ENCODE results near the gene NSD1.
A peak's percentile ranks its signal among the peaks of the same experiment; 100 is the strongest.

NSD1 gene

DNA sequence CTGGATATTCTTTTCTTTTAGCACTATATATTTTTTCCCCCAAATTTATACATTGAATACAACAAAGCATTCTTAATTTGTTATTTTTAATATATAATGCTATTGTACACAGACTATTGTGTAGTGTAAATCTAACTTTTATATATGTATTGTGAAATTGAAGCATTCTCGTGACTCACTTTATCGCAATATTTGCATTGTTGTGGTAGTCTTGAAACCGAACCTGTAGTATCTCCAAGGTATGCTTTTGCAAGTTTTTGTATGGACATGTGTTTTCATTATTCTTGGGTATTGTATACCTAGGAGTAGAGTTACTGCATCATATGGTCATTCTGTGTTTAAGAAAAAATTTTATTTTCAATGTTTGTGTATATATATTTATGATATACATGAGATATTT is 49.6 kb downstream of the NSD1 start:
- DNase-seq: no peak

DNA sequence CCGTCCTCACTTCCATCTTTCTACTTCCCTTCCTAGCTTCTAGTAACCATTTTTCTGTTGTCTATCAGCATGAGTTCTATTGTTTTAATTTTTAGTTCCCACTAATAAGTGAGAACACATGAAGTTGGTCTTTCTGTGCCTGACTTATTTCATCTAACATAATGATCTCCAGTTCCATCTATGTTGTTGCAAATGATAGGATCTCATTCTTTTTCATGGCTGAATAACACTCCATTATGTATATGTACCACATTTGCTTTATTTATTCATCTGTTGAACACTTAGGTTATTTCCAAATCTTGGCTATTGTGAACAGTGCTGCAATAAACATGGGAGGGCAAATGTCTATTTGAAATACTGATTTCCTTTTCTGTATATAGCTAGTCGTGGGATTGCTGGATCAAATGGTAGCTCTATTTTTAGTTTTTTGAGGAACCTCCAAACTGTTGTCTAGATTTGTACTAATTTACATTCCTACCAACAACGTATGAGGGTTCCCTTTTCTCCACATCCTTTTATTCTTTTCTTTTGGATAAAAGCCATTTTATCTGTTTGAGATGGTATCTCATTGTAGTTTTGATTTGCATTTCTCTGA is 50.3 kb downstream of the NSD1 start:
- no peak for DNase-seq

DNA sequence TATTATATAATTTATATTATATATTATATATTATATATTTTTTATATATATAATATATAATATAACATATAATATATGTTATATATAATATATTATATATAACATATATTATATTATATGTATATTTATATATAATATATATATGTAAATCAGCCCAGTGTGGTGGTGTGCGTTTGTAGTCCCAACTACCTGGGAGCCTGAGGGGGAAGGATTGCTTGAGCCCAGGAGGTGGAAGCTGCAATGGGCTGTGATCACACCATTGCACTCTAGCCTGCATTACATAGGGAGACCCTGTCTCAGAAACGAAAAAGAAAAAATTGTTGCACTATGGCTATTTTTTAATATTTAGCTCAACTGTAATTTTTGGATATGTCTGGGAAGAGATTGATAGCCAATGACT is 52.4 kb downstream of the NSD1 start:
- DNase-seq: no peak

DNA sequence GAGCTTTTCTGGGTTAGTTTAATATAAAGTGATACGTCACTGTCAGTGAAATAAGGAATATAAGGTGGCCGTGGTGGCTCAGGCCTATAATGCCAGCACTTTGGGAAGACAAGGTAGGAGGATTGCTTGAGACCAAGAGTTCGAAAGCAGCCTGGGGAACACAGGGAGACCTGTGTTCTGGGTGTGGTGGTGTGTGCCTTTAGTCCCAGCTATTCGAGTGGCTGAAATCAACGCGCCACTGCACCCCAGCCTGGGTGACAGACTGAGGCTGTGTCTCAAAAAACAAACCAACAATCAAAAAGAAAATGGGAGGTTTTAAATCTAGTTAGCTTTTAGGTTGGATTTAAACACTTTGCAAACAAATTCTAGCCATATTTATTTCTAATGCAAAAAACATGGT is 53.1 kb downstream of the NSD1 start:
- DNase-seq: no peak

DNA sequence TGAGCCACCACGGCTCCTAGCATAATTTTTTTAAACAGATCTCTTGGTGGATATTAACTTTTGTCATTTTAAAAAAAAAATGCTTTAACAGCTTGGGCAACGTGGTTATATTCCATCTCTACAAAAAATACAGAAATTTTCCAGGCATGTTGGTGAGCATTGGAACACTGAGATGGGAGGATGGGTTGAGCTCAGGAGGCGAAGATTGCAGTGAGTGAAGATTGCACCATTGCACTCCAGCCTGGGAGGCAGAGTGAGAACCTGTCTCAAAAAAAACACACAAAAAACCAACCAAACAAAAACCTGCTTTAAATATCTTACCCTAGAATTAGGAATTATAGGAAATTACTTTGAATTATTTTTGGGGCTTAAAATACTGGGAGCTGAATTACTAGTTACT is 55.2 kb downstream of the NSD1 start:
- DNase-seq: no peak

DNA sequence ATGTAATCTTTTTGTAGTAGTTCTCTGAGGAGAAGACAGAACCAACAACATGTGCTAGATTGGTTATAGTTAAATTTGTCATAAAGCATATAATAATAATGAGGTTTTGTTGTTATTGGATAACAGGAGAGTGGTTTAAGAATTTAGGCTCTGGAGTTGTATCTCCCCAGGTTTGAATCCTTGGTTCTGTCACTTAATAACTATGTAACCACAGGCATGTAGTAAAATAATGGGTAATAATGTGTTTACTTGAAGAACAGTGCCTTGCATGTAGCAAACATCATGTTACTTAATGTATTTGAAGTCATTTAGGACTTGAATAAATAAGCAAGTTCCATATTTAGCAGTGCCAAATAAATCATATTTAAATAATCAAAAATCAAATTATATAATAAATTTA is 55.8 kb downstream of the NSD1 start:
- DNase-seq: peak; percentile 52

DNA sequence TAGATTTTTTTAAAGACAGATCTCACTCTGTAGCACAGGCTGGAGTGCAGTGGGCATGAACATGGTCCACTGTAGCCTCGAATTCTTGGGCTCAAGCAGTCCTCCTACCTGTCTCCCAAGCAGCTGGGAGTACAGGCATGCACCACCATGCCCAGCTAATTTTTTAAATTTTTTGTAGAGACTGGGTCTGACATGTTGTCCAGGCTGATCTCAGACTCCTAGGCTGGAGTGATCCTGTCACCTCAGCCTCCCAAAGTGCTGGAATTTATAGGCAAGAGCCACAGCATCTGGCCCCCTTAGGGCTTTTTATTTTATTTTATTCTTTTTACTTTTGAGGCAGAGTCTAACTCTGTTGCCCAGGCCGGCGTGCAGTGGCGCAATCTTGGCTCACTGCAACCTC is 56.4 kb downstream of the NSD1 start:
- DNase-seq: peak; percentile 28

DNA sequence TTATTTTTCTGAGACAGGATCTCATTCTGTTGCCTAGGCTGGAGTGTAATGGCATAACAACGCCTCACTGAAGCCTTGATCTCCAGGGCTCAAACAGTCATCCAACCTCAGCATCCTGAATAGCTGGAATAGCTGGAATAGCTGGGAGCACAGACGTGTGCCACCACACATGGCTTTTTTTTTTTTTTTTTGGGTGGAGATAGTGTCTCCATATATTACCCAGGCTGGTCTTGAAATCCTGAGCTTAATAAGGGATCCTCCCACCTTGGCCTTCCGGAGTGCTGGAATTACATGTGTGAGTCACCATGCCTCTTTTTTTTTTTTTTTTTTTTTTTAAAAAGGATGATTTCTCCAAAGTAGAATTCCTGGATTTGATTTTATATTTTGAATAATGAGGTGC is 60.7 kb downstream of the NSD1 start:
- peak; percentile 99 for DNase-seq

DNA sequence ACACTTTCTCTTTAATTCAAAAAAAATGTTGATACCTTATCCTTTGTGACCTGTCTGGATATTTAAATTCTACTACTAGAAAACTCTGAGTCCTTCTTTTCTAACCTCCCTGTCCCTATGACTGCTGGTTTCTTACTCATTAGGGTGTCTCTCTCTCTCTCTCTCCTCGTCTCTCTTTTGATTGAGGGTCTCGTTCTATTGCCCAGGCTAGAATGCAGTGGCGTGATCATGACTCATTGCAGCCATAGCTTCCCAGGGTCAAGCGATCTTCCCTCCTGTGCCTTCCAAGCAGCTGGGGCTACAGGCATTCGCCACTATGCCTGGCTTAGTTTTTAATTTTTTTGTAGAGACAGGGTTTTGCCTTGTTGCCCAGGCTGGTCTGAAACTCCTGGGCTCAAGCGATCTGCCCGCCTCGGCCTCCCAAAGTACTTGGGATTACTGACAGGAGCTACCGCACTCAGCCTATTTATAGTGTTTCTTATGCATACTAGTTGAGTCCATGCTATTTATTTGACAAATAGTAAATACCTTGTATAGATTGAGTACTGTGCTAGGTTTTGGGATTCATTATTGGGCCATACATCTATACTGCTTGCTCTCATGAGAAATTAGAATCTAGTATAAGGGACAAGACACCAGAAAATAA is 61.9 kb downstream of the NSD1 start:
- DNase-seq: peak; percentile 33

DNA sequence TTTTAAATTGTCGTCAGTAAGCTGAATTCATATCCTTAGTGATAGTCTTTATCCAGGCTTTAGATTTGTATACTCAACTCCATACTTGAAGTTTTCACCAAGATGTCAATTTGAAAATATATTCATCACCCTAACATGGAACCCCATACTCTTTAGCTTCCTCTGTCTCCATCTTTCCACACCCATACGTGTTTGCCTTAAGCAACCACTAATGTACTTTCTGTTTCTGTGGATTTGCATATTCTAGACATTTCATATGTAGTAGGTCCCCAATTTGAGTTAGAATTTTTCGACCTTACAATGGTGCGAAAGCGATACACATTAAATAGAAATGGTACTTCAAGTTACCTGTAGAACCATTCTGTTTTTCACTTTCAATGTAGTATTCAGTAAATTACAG is 65.2 kb downstream of the NSD1 start:
- no peak for DNase-seq

DNA sequence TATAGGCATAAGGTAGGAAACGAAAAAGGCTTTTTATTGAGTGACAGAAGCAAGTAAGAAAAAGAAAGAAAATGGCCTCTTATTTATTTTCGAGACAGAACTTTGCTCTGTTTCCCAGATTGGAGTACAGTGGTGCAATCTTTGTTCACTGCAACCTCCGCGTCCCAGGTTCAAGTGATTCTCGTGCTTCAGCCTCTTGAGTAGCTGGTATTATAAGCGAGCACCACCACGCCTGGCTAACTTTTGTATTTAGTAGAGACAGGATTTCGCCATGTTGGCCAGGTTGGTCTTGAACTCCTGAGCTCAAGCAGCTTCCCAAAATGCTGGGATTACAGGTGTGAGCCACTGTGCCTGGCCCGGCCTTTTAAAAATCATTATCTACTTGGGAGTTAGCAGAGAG is 70.7 kb downstream of the NSD1 start:
- no peak for DNase-seq

DNA sequence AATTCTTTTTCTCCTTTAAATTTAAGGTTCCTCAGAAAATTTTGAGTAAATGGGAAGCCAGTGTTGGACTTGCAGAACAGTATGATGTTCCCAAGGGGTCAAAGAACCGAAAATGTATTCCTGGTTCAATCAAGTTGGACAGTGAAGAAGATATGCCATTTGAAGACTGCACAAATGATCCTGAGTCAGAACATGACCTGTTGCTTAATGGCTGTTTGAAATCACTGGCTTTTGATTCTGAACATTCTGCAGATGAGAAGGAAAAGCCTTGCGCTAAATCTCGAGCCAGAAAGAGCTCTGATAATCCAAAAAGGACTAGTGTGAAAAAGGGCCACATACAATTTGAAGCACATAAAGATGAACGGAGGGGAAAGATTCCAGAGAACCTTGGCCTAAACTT is 76.0 kb downstream of the NSD1 start:
- no peak for DNase-seq

DNA sequence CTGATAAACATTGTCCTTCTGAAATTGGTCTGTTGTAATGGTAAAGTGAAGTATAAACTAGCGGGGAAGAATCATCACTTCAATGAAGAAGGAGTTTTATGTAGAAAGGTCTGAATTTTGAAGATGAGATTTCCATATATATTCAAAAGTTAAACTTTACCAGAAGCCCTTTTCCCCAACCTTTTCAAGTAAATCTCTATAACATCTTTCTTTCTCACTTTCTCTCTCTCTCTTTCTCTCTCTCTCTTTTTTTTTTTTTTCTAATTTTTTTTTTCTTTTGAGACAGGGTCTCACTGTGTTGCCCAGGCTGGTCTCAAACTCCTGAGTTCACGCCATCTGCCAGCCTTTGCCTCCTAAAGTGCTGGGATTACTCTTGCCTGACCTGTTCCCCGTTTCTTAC is 78.7 kb downstream of the NSD1 start:
- no peak for DNase-seq

DNA sequence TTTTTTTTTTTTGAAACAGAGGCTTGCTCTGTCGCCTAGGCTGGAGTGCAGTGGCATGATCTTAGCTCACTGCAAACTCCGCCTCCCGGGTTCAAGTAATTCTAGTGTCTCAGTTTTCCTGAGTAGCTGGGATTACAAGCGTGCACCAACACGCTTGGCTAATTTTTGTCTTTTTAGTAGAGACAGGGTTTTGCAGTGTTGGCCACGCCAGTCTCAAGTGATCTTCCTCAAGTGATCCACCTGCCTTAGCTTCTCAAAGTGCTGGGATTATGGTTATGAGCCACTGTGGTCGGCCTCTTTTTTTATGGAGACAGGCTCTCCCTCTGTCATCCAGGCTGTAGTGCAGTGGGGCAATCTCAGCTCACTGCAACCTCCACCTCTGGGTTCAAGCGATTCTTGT is 87.0 kb downstream of the NSD1 start:
- DNase-seq: no peak

DNA sequence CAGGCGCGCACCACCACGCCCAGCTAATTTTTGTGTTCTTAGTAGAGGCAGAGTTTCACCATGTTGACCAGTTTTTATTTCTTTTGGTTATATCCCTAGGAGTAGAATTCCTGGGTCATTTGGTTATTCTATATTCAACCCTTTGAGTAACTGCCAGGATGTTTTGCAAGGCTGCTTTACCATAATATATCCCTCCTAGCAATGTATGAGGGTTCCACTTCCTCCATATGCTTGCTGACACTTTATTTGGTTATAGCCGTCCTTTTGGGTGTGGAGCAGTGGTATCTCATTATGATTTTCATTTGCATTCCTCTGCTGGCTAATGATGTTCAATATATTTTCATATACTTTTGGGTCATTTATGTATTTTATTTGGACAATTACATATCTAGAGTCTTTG is 88.7 kb downstream of the NSD1 start:
- DNase-seq: no peak

DNA sequence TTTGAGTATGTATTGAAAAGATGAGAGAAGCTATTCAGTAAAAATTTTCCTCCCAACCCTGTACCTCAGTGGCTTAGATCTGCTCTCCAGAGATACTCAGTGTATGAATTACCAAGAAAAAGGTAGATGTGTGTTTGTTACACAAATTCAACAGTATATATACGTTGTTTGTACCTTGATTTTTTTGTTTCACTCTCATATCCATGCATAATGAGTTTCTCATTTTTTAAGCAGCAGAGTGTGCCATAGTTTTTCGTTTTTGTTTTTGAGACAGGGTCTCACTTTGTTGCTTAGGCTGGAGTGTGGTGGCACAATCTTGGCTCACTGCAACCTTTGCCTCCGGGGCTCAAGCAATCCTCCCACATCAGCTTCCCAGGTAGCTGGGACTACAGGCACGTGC is 92.2 kb downstream of the NSD1 start:
- DNase-seq: no peak

DNA sequence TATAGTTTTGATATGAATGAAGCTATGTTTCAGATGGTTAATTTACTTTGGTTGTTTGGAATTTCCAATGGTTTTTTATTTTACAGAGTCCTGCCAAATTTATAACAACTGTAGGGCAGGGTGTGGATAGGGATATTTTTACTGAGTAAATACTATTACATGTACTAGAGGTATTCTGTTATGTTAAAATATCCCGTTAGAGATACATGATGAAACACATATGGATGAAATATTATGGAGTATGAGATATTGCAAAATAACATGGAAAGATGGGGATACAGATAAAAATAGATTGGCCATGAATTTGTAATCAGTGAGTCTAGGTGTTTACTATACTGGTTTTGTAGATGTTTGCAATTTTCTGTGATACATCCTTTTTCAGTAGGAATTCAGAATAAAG is 93.3 kb downstream of the NSD1 start:
- no peak for DNase-seq

DNA sequence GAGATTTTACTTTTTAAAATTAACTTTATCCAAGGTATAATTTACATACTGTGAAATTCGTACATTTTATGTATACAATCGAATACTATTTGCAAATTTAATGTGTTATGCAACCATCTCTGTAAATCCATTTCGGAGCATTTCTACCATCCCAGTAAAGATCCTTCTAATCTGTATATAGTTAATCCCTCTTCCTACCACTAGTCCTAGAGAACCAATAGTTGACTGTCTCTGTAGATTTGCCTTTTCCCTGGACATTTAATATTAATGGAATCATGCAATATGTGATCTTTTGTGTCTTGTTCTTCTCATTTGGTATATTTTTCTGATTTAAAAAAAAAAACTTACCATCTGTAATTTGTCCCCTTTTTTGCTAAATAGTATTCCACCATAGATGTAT is 95.2 kb downstream of the NSD1 start:
- no peak for DNase-seq

DNA sequence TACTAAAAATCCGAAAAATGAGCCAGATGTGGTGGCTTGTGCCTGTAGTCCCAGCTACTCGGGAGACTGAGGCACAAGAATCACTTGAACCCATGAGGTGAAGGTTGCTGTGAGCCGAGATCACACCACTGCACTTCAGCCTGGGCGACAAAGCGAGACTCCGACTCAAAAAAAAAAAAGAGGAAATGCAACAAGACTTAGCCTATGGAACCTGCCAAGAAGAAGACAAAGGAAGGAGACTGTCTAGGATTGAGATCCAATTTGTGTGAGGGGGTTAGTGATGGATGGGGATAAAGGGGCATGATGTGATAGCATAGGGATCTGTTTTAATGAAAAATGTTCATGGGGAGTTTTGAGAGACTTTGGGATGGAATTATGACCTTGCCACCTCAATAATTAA is 97.1 kb downstream of the NSD1 start:
- no peak for DNase-seq

DNA sequence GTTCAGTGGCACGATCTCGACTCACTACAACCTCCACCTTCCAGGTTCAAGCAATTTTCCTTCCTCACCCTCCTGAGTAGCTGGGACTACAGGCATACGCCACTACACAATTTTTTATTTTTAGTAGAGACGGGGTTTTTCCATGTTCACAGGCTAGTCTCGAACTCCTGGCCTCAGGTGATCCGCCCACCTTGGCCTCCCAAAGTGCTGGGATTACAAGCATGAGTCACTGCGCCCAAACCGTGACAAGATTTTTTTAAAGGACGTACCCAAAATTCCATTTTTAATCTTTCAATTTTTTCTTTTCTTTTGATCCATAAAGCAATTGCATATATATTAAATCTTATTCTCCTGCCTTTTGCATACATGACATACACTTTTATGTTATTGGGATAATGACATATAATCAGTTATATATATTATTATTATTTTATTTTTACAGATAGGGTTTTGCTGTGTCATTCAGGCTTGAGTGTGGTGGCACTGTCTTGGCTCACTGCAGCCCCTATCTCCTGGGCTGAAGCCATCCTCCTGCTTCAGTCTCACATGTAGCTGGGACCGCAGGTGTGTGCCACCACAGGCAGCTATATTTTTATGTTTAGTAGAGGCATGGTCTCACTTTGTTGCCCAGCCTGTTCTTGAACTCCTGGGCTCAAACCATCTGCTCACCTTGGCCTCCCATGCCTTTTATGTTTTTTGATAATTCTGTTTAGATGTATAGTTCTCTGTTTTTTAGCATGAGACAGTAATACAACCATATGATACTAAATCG is 98.1 kb downstream of the NSD1 start:
- DNase-seq: no peak

DNA sequence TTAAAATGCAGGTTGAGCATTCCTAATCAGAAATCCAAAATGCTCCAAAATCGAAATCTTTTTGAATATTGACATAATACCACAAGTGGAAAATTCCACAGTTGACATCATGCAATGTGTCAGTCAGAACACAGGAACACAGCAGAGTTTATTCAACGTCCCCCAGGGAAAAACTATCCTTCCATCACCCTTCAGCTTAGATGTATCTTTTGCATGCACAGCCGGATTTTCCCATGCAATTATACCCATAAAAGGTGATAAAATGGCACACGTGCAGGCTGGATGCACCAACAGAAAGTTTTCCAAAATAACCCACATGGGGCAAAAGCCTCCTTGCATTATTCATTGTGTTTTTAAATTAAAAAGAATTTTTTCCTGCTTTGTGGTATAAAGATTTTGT is 98.8 kb downstream of the NSD1 start:
- peak; percentile 6 for DNase-seq

DNA sequence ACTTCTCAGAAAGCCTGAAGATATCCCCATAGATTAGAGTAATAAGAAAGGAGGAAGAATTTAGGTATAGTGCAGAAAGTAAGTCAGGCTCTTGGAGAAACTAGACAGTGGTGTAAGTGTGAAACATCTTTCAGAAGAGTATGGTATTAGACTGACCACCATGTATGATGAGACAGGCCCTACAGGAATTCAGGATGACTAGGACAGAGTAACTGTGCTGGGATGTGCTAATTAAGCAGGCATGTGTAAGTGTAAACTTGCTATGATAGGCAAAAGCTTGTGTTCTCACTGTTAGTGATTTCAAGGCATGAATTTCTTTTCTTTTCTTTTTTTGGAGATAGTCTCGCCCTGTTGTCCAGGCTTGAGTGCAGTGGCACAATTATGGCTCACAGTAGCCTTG is 99.2 kb downstream of the NSD1 start:
- peak; percentile 80 for DNase-seq

DNA sequence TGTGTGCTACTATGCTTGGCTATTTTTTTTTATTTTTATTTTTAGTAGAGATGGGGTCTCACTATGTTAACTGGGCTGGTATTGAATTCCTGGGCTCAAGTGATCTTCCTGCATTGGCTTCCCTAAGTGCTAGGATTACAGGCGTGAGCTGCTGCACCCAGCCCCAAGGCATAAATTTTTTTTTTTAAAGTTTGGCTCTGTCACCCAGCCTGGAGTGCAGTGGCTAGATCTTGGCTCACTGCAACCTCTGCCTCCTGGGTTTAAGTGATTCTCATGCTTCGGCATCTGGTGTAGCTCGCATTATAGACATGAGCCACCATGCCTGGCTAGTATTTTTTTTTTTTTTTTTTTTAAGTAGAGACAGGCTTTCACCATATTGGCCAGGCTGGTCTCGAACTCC is 99.6 kb downstream of the NSD1 start:
- DNase-seq: peak; percentile 88

DNA sequence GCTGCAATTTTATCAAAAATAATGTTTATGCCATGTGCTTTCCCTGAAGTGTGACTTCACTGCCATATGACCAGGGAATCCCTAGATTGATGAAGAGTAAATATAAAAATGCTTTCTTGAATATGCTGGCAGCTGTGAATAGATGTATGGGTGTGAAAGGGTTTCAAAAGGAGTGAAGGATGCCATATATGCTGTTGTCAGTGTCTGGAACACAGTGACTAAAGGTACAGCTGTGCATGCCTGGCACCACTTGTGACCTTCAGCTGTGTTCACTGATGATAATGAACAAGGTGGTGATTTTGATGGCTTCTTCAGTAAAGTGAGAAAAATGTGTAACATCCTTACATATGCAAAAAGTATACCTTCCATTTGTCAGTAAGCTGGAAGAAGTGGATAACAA is 100.2 kb downstream of the NSD1 start:
- DNase-seq: no peak

DNA sequence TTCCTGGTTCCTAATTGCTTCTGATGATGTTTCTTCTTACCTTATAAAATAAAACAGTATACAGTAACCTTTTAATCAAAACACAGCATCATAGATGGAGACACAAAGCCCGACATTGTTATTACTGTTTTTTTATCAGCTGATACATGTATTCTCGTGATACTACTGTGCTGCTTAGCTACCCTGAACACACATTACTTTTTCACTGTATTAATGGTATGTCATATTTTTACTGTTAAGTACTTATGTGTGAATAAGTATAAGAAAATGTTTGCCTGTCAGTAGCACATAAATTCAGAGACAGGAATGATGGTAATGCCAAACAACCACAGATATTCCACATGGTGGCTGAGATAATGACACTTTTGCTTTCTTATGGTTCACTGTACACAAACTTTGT is 101.3 kb downstream of the NSD1 start:
- peak; percentile 35 for DNase-seq
